ENCODE measurements around the gene MAN2A2.

DNA sequence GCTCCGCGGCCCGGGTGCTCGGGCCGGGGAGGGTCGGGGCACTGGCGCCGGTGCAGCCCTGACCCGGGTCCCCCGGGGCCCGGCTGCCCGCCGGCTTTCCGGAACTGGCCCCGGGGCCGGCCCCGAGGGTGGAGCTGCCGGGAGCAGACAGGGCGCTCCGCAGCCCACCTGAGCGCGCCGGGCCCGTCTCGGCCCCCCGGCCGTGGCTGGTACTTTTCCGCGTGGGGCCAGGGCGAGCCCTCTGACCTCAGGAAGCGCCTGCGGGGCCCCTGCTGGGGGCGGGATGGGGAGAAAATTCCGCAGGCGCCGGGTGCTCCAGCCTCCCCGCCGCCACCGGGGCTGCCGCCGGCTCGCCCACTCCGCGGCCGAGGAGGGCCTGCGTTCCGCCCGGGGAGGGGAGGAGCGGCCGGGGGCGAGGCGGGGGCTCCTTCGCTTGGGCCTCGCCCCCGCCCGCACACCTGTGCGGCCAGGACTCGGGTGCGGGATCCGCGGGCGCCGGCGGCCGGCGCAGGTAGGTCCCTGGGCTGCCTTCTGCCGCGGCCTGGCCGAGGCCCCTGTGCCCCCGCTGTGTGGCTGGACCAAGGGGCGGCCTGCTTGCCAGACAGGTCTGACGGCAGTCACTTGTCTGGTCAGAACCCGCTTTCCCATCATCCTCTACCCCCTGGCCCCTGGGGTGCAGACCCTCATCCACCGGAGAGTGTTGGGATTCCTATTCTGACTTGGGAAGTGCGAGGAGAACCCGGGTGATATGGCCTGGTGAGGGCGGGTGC, 31.2 kb upstream of the MAN2A2 start:
- no peak for TF ChIP-seq POLR2AphosphoS5 (IDR thresholded peaks at IDR 0.05; ENCODE audit: control insufficient read depth, insufficient read depth, low read depth, low read length)
- TF ChIP-seq YY1 (IDR thresholded peaks at IDR 0.05; ENCODE audit: borderline replicate concordance in 1 of 3, control insufficient read depth in 1 of 3, extremely low read depth in 1 of 3, insufficient read depth in 3 of 3, insufficient read length in 1 of 3, insufficient replicate concordance in 2 of 3, low read depth in 1 of 3, low read length in 2 of 3) = no peak
- TF ChIP-seq PHB2 (IDR thresholded peaks at IDR 0.05; ENCODE audit: low read depth) = no peak
- TF ChIP-seq POLR2A (conservative IDR thresholded peaks at IDR 0.05) = no peak
